Adrenal gland (tissue), 12 donors: Measurements from ENCODE around the gene LRRC14B. TPM values are rescaled to one million over a fixed set of nuclear protein-coding genes. Genes with fewer than 3 reads are reported as not detected.
"Not testable (repeated sequence)": the region's sequence is repeated elsewhere in the genome, so short reads cannot be mapped to it uniquely, and the experiment has no call there.

Experiments used
- DNase-seq, 7 donors: peaks; one replicate each; pipeline ENCODE4 v3.0.0-alpha.2; 2019 to 2020
- H3K27ac ChIP-seq, 5 donors: fragments of 200-600 bp; sonication (generic) in 4 of 5; 1 replicate in 3 of 5; 2 replicates in 2 of 5; pipeline versions ENCODE4 v1.5.1 to v1.8.0; 2016 to 2020; ENCODE audit warnings: mild to moderate bottlenecking in 1 of 5
- H3K27me3 ChIP-seq: fragments of 200-600 bp; 2 replicates; pipeline ENCODE4 v1.8.0; 2021
- H3K36me3 ChIP-seq, 2 donors: fragments of 200-600 bp; replicated peaks in 1 of 2; 1 replicate in 1 of 2; 2 replicates in 1 of 2; pipeline versions ENCODE4 v1.5.1 to v1.8.0; 2018 to 2022
- H3K4me1 ChIP-seq, 2 donors: fragments of 200-600 bp; replicated peaks in 1 of 2; 1 replicate in 1 of 2; 2 replicates in 1 of 2; pipeline versions ENCODE4 v1.5.1 to v1.8.0; 2018 to 2021
- H3K4me3 ChIP-seq, 4 donors: fragments of 200-600 bp; sonication (generic) in 3 of 4; one replicate each; pipeline ENCODE4 v1.5.1; 2016 to 2018
- H3K9me3 ChIP-seq, 3 donors: fragments of 200-600 bp; sonication (generic) in 1 of 3; replicated peaks in 1 of 3; 1 replicate in 2 of 3; 2 replicates in 1 of 3; pipeline versions ENCODE4 v1.5.1 to v1.8.0; 2016 to 2021
- CTCF ChIP-seq, 6 experiments: fragments of 450-650 bp in 4 of 6; fragments of 200-600 bp in 2 of 6; sonication (generic) in 1 of 6; IDR thresholded peaks; 1 replicate in 5 of 6; 2 replicates in 1 of 6; pipeline versions ENCODE4 v1.5.1 to v1.8.0; 2016 to 2021; ENCODE audit warnings: antibody characterized with exemption in 6 of 6, mild to moderate bottlenecking in 2 of 6, moderate library complexity in 1 of 6
- POLR2A ChIP-seq, 2 donors: fragments of 450-650 bp; IDR thresholded peaks; one replicate each; pipeline ENCODE4 v1.6.1; 2017; ENCODE audit warnings: antibody characterized with exemption in 2 of 2, mild to moderate bottlenecking in 2 of 2, moderate library complexity in 1 of 2
- WGBS, 4 donors: extraction: QIAGEN DNeasy Blood & Tissue Kit in 2 of 4; methylation state at CpG; one replicate each; pipeline versions ENCODE4 v1.1.5 to v1.1.7; 2013 to 2017; 5-methylcytosine and 5-hydroxymethylcytosine counted together
- intact Hi-C, 2 donors: fragments of 100-400 bp; cut with DNase I; formaldehyde crosslinking; loops; one replicate each; pipeline versions ENCODE4 v1.14.1 to v1.15.0; 2022 to 2023
- polyA plus RNA-seq, 3 donors: library from polyadenylated mRNA; stranded (reverse); fragments of 200-250 nt in 2 of 3; fragments of 350-450 nt in 1 of 3; fragmentation: Illumina TruSeq in 1 of 3; extraction: RNeasy Lipid Tissue Mini Kit (QIAGEN cat#74804) in 1 of 3; gene quantifications; one replicate each; pipeline ENCODE4 v1.2.3, GENCODE V29; 2013 to 2014
- small RNA-seq, 2 donors: library from RNA; depleted of rRNA; stranded (forward); fragments of <200 nt; gene quantifications; one replicate each; pipeline ENCODE3, GENCODE V24; 2016
- total RNA-seq, 9 donors: library from RNA; depleted of rRNA in 4 of 9; stranded (reverse); fragments of >200 nt in 4 of 9; fragments of 120-200 nt in 1 of 9; fragmentation: NEBNext Ultra II Directional in 1 of 9; extraction: Animal tissue kit (Norgen Biotek cat#: 25700) in 1 of 9; gene quantifications; one replicate each; pipeline versions ENCODE4 v1.1.0 to v1.2.4, GENCODE V29; 2013 to 2023
- donor health status: healthy with polysubstance abuse.
- donor health status: Bipolar disorder and iron deficiency.
- donor health status: DM: yes; HTN: yes; CAD: no.
- donor health status: DM: no; HTN: no; CAD: no.
- donor health status: DM: no; HTN: no; CAD: no.
- donor health status: DM: yes; HTN: yes; CAD: no.

LRRC14B gene
- total and polyA plus RNA-seq, 12 donors: 0.11 TPM; not detected in 11

GRCh38 chr5:234450-234849 lies 43.2 kb downstream of the LRRC14B start:
- H3K4me1 ChIP-seq: no peaks in the 10 kb centered on the region
- 90 to 96% (median 94%) methylated on average over 8 of the region's 8 CpGs for WGBS, 4 donors
- H3K27me3 ChIP-seq: no peaks in the 10 kb centered on the region
- H3K4me3 ChIP-seq: no peak overlapping the region
- no peak for DNase-seq
- peaks cover 0 to 83% of the 10 kb centered on the region in 2 donors for H3K36me3 ChIP-seq
- TF ChIP-seq CTCF (IDR thresholded peaks at IDR 0.05) (no peak), POLR2A (IDR thresholded peaks at IDR 0.05) (no peak)
- intact Hi-C loops: no loop called here
- H3K9me3 ChIP-seq: no peaks in the 10 kb centered on the region
- H3K27ac ChIP-seq: no peak overlapping the region

GRCh38 chr5:235527-235926 lies 44.2 kb downstream of the LRRC14B start:
- 93 to 96% (median 95%) methylated on average over 5 to 9 of the region's 9 CpGs for WGBS, 4 donors

GRCh38 chr5:237931-238330 lies 46.6 kb downstream of the LRRC14B start:
- 95 to 97% (median 97%) methylated on average over 8 of the region's 8 CpGs for WGBS, 4 donors
- intact Hi-C loops, H3K9me3 ChIP-seq, H3K4me3 ChIP-seq, H3K4me1 ChIP-seq, DNase-seq, H3K27me3 ChIP-seq, H3K27ac ChIP-seq: not testable (repeated sequence)
- peaks cover 0 to 79% of the 10 kb centered on the region in 2 donors for H3K36me3 ChIP-seq

More at GRCh38 chr5:235527-235926, 44.2 kb downstream of the LRRC14B start:
- H3K4me3 ChIP-seq, H3K9me3 ChIP-seq, H3K4me1 ChIP-seq, intact Hi-C loops, H3K27ac ChIP-seq, H3K27me3 ChIP-seq: not testable (repeated sequence)
- peak in 1 of 7 donors; percentile 13 for DNase-seq
- peaks cover 0 to 79% of the 10 kb centered on the region in 2 donors for H3K36me3 ChIP-seq

GRCh38 chr5:240550-240949 lies 49.3 kb downstream of the LRRC14B start:
- intact Hi-C loops, H3K9me3 ChIP-seq, DNase-seq, H3K4me3 ChIP-seq, H3K27ac ChIP-seq, H3K27me3 ChIP-seq, H3K4me1 ChIP-seq: not testable (repeated sequence)
- peaks cover 0 to 56% of the 10 kb centered on the region in 2 donors for H3K36me3 ChIP-seq
- 92 to 96% (median 94%) methylated on average over 7 of the region's 7 CpGs for WGBS, 4 donors

GRCh38 chr5:241045-241669 lies 49.9 kb downstream of the LRRC14B start:
- H3K27ac ChIP-seq, DNase-seq, H3K27me3 ChIP-seq, H3K4me3 ChIP-seq, H3K4me1 ChIP-seq, intact Hi-C loops, H3K9me3 ChIP-seq: not testable (repeated sequence)
- 83 to 92% (median 85%) methylated on average over 12 to 13 of the region's 13 CpGs for WGBS, 4 donors
- peaks cover 0 to 53% of the 10 kb centered on the region in 2 donors for H3K36me3 ChIP-seq

GRCh38 chr5:243683-244367 lies 52.5 kb downstream of the LRRC14B start:
- H3K27ac ChIP-seq, H3K4me1 ChIP-seq, DNase-seq, H3K9me3 ChIP-seq, H3K4me3 ChIP-seq, intact Hi-C loops, H3K27me3 ChIP-seq: not testable (repeated sequence)
- 72 to 77% (median 74%) methylated on average over 12 of the region's 12 CpGs for WGBS, 4 donors
- peaks cover 0 to 51% of the 10 kb centered on the region in 2 donors for H3K36me3 ChIP-seq

GRCh38 chr5:245717-246116 lies 54.4 kb downstream of the LRRC14B start:
- H3K4me1 ChIP-seq, H3K4me3 ChIP-seq, H3K27ac ChIP-seq, intact Hi-C loops, H3K9me3 ChIP-seq, H3K27me3 ChIP-seq, DNase-seq: not testable (repeated sequence)
- H3K36me3 ChIP-seq: peaks cover 0 to 43% of the 10 kb centered on the region in 2 donors
- whole genome bisulfite sequencing, 4 donors: 83 to 91% (median 88%) methylated on average over 5 of the region's 5 CpGs

Small RNAs within 50 kb of the gene (small RNA-seq; reads per million reads assigned to genes)
- gene RF00019: 0 reads per million in 2 donors

Other genes starting within 250 kb of the LRRC14B start
- 1 to 10 TPM in 1 of 9 donors, under 1 TPM in 8; 0.03 to 3.4 (median 0.14) TPM for gene PLEKHG4B, start 99.3 kb upstream of the LRRC14B start, total RNA-seq
- gene PLEKHG4B, start 99.3 kb upstream of the LRRC14B start, polyA plus RNA-seq: under 1 TPM; 0.07 to 0.24 (median 0.10) TPM
- 1 to 10 TPM; 4.6 to 9.7 (median 6.8) TPM for gene CCDC127, start 26.7 kb downstream of the LRRC14B start, total RNA-seq
- gene CCDC127, start 26.7 kb downstream of the LRRC14B start, polyA plus RNA-seq: 1 to 10 TPM; 3.0 to 6.1 (median 3.1) TPM
- 100 to 1,000 TPM; 167 to 296 (median 212) TPM for gene SDHA, start 26.8 kb downstream of the LRRC14B start, total RNA-seq
- gene SDHA, start 26.8 kb downstream of the LRRC14B start, polyA plus RNA-seq: 100 to 1,000 TPM; 116 to 203 (median 182) TPM
- gene PDCD6, start 80.2 kb downstream of the LRRC14B start, total RNA-seq: 100 to 1,000 TPM in 8 of 9 donors, 10 to 100 TPM in 1; 97.8 to 189 (median 115) TPM
- 100 to 1,000 TPM; 110 to 167 (median 130) TPM for gene PDCD6, start 80.2 kb downstream of the LRRC14B start, polyA plus RNA-seq
- gene AHRR, start 130.2 kb downstream of the LRRC14B start, total RNA-seq: 1 to 10 TPM in 5 of 9 donors, under 1 TPM in 4; 0.17 to 3.6 (median 1.0) TPM
- gene AHRR, start 130.2 kb downstream of the LRRC14B start, polyA plus RNA-seq: 1 to 10 TPM in 1 of 3 donors, under 1 TPM in 2; 0.55 to 1.6 (median 0.88) TPM